ENCODE measurements around the gene PHC2. TPM values are rescaled to one million over a fixed set of nuclear protein-coding genes. Genes with fewer than 3 reads are reported as not detected.

Gene PHC2
- total RNA-seq, 1 donor from 2014 or later: 41.4 TPM

DNA sequence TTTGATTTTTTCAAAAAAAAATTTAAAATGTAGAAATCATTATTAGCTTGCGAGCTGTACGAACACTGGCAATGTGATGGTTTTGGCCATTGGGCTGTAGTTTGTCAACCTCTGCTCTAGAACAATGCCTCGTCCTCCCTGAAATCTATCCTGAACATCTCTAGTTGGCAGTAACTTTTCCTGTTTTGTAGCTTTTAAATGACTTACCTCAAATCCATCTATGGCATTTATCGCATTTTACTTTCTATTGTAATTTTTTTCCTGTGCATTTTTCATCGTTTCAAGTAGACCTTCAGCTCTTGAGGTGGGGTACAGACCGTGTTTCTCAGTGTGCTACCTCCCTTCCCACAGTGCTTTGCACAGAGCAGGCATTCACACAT is 79.6 kb downstream of the PHC2 start:
- intact Hi-C loops (cut with micrococcal nuclease): loop anchor here (2.0 to 10.0 kb wide), 6 partner anchors 94 to 1706 kb away; partner anchors contain the start of genes AK2, PEF1, S100PBP and YARS1

DNA sequence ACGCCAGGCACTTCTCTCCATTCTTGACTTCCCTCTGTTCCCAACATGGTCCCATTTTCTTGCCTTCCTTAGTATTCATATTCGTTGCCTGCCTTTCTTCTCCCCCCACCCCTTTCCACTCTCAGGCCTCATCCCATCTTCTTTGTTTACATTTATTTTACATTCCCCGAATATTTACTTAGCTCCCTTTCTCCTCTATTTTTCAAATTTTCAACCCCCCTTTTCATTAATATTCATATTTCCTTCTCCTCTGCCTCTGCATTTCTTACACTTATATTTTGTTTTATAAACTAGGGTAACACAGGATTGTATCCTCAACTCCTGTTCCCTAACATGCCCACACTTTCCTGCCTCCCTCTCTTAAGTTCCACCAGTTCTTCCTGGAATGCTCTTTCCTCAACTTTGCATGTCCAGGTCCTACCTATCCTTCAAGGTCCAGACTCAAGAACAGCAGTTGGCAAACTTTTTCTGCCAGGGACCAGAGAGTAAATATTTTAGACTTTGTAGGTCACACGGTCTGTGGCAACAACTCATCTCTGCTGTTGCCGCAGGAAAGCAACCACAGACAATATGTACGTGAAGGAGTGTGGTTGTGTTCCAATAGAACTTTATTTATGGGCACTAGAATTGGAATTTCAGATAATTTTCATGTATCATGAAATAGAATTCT is 80.1 kb downstream of the PHC2 start:
- intact Hi-C loops (cut with micrococcal nuclease): loop anchor here (1.0 to 10.0 kb wide), 12 partner anchors 17 to 1706 kb away; partner anchors contain the start of genes AK2, AZIN2, PEF1 and PHC2

DNA sequence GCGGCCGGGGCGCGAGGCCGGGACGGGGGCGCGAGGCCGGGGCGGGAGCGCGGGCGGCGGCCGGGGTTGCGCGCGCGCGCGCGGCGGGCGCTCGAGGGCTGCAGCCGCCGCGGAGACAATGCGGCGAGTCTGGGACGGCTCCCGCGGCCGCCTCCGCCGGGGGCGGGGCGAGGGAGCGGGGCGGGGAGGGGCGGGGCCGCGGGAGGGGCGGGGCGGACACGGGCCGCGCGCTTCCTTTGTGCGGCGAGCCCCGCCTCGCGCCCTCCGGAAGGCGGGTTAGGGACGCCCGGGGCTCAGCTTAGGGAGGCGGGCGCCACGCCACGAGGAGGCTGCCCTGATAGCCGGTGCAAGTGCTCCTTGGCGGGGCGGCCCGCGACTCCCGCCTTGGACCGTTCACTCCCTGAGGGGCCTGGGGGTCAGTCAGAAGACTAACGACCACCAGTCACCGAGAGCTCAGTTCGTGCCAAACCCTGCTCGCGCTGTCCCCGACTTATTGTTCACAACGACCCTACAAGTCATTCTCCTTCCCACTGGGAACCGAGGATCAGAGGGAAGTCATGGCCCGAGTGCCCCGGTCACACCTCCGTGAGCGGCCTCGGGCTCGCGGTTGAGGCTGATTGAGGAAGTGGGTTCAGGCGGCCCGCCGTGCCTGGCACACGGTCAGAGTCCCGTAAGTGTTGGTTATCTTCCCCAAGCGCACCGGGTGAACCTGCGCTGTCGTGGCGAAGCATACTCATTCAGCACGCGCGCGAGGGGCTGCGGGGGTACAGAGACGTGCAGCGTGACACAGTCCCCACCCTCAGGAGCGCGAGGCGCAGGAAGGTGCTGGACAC is 80.9 kb downstream of the PHC2 start:
- intact Hi-C loops (cut with micrococcal nuclease): loop anchor here (1.0 to 10.0 kb wide), 13 partner anchors 17 to 1705 kb away; partner anchors contain the start of genes AK2, AZIN2, PEF1 and PHC2

DNA sequence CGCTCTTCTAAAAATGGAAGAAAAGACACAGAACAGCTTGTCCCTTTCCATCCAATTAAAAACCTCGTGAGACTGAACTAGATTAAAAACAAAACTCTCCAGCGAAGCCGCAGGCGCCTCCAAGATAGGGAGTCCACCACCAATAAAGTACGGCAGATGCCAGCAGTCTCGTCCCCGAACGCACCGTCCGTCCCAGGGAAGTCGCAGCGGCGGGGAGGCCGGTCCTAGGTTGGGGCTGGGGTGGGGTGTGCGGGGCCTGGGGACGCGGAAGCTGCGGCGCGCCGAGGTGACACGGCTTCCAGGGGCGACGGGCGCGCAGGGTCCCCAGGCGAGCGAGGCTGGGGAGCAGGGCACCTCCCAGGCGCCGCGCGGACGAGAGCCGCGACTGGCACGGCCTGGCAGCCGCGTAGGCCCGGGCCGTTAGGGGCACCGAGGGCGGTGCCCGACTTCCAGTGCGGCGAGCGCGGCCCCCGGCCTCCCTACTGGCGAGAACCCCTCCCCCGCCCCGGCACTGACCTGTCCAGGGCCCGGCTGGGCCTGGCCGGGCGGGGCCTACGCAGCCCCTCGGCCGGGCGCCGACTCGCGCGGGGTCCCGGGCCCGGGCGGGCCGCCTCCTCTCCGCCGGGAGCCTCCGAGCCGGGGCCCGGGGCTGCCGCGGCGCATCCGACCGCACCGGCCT is 81.7 kb downstream of the PHC2 start:
- intact Hi-C loops (cut with micrococcal nuclease): loop anchor here (5.0 kb wide), 1 partner anchor 552 kb away; no protein-coding TSS in a partner anchor

DNA sequence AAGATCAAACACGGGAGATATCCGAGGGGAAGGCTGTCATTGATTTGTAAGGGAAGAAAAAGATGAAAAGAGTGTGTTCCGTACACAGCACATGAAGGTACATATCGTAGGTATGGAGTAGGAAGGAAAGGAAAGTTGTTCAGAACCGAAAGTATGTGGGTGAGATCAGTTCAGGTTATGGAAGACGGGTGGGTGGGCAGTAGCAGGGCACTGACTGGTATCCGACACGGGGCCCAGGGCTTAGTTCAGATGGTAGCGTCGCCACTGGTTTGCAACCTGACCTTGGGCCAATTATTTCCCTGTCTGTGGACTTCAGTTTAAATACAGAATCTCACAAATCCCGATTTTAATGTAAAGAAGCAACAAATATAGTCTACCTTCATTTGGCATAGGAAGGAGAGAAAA is 82.2 kb downstream of the PHC2 start:
- intact Hi-C loops (cut with micrococcal nuclease): loop anchor here (5.0 kb wide), 1 partner anchor 551 kb away; no protein-coding TSS in a partner anchor

DNA sequence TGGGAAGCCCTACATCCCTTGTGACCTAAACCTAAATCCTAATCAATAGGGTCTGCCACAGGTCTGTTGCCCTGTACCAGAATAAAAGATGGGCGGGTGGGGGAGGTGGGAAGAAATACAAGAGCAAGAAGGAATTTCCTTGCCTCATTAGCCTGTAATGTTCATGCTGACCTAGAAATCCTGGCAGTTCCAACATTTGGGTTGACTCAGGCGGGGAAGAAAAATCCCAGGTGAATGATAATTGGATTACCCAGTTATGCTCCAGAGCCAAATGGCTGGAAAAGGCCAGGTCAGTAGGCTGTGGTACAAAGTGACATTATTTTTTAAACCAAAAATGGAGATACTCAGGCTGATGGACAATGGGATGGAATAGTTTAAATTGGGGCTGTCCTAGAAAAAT is 82.7 kb downstream of the PHC2 start:
- intact Hi-C loops (cut with micrococcal nuclease): loop anchor here (5.0 kb wide), 1 partner anchor 551 kb away; no protein-coding TSS in a partner anchor

DNA sequence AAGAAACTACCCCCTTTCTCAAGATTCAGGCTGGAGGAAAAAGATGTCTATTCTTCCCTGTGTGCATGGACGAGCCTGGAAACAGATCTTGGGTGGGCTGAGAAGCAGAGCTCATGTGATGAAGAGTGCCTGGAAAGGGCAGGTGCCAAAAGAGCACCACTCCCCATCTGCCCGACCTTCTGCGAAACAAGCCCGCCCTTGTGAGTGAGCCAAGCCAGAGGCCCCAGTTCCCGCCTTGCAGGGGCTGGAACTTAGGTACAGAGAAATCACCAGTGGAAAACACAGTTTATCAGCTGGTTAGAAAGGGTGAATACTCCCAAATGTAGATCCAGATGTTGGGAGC is 83.3 kb downstream of the PHC2 start:
- intact Hi-C loops (cut with micrococcal nuclease): loop anchor here (5.0 kb wide), 1 partner anchor 550 kb away; no protein-coding TSS in a partner anchor

DNA sequence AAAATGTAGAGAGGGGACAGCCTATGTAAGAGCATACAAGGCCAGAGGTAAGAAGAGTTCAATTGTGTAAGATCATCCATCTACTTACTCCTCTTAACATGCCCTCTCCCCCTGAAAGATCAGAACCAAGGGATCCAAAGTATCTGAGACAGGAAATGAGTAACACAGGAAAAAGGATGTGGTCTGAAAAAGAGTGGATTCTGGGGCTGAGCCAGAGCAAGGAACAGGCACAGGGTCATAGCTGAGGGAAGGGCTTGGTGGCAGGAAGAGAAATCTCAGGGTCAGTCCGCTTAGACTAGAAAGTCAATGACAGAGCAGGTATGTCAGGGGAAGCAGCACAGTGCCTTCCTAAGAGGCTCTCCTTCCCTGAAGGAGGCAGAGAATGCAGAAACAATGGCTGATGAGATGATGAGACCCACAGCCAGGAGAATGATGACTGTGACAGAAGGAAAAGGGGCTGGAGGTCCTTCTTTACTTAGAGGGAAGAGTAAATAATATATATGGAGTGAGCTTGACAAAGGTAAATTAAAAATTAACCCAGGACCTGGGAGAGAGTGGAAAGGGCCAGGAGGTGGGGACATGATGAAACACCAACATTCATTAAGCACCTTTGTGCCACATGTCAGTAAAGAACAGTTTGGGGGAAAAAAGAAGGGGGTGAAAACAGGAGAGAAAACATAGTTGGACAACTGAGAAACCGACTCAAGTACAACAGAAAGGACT is 83.8 kb downstream of the PHC2 start:
- intact Hi-C loops (cut with micrococcal nuclease): loop anchor here (5.0 kb wide), 1 partner anchor 550 kb away; no protein-coding TSS in a partner anchor

DNA sequence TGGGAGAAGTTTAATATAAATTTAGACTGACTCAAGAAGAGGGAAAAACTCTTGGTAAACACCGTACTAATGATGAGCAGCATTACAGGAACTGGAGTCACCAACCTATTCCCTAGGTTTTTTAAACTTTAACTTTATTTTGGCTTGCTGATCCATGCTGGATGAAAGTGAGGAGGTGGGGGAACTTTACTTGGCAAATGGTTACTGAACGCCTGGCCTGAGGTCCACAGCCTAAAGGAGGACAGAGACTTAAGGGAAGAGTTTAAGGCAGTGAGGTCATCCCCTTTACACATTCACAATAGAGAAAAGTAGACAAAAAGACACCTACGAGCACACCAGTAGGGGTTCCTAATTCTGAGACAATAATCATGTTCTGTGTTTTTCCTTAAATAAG is 84.4 kb downstream of the PHC2 start:
- intact Hi-C loops (cut with micrococcal nuclease): loop anchor here (5.0 kb wide), 1 partner anchor 549 kb away; no protein-coding TSS in a partner anchor

DNA sequence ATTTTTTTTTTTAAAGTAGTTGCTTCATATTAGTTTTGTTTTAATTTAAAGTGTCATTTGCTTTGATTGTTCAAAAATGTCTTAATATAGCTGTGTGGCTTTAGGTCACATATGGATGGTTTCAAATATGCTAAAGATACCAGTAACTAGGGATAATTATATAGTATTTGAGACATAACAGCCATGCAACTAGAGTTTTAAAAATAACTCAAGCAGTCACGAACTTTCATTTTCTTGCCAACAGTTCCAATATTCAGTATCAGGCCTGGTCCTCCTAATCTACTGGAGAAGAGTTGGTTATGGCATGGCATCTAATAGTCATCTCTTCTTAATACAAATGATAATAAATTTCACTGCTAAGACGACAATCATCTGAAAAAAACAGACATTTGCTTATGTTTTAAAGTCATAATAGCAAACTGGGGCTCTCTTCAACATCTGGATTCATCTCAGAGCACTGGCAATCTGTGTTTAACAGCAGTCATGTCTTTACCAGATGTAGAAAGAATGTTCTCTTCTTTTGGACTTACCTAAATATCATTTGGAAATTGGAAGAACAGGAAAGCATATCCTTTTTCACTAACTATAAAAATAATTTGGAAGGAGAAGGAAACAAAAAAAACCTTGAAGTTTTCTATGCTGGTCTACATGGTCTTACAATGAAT is 85.9 kb downstream of the PHC2 start:
- intact Hi-C loops (cut with micrococcal nuclease): loop anchor here (5.0 kb wide), 1 partner anchor 548 kb away; no protein-coding TSS in a partner anchor

DNA sequence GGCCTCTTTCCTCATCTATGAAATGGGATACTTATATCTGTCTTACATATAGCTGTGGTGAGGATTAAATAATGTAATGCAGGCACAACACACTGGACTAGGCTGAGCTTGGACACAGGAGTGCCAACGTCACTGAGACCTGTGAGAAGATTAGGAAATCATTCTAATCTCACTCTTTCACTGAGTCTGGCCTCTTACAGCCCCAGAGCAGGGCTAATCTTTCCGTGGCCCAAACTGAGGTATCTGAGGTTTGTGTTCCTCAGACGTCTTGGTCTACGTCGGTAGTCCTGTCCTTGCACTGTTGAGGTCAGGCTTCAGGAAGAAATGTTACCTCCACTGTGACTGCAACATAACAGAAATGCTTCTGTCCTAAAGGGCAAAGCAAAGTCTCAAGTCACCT is 87.4 kb downstream of the PHC2 start:
- intact Hi-C loops (cut with micrococcal nuclease): no loop called here

DNA sequence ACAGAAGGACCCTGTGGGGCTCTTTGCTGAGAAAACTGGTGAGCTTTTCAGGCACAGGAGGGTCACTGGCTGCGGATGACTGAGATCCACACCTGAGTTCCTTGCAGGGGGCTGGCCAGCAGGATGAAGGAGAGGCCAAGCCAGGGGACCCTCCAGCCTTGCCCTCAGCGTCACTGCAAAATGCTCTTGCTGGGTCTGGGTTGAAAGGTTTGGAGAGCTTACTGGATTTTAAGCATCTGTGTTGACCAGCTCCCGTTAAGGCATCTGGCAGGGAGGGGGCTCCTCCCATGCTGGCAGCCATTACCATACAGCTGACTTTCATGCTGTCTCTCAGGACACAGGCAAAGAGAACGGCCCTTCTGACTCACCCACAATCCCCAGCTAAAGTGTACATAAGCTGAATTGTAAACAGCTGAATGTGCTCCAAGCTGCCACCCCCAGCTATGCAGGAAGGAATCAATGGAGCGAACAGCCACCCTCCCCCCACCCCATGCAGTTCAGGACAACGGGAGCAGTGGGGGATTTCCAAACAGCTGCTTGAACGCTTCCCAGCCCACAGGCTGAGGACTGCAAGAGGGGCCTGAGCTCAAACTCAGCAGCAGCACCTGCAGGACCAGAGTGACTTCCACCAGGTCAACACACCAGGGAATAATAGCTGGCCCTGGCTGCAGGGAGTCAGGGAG is 88.7 kb downstream of the PHC2 start:
- intact Hi-C loops (cut with micrococcal nuclease): no loop called here

DNA sequence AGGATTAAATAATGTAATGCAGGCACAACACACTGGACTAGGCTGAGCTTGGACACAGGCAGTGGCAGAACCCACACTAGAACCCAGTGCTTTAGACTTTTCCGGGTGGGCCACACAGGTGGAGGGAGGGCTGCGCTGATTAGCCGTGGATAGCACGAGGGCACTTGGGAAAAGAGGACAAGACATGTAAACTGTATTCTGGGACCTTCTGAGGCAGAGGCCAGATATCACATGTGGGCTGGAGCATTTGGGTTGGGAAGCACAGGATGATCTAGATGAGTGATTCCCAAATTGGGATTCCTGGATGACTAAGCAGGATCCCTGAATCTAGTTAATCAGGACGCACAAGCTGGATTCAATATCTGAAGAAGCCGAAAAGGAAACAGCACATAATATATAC is 89.7 kb downstream of the PHC2 start:
- intact Hi-C loops (cut with micrococcal nuclease): no loop called here

DNA sequence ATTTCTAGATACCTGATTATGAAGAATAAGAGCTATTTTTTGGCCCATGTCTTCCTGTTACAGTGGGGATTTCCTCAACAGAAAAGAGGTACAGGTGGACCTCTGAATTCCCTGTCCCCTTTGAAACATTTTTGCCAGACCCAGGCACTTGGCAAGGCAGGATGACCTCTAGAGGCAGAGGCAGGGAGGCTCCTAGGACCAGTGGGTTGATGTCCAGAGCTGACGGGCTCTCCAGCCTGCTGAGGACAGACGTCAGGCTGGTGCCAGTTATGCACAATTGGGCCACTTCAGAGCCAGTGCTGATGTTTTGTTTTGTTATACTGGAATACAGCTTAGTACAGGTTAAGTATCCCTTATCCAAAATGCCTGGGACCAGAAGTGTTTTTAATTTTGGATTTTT is 91.5 kb downstream of the PHC2 start:
- intact Hi-C loops (cut with micrococcal nuclease): no loop called here

DNA sequence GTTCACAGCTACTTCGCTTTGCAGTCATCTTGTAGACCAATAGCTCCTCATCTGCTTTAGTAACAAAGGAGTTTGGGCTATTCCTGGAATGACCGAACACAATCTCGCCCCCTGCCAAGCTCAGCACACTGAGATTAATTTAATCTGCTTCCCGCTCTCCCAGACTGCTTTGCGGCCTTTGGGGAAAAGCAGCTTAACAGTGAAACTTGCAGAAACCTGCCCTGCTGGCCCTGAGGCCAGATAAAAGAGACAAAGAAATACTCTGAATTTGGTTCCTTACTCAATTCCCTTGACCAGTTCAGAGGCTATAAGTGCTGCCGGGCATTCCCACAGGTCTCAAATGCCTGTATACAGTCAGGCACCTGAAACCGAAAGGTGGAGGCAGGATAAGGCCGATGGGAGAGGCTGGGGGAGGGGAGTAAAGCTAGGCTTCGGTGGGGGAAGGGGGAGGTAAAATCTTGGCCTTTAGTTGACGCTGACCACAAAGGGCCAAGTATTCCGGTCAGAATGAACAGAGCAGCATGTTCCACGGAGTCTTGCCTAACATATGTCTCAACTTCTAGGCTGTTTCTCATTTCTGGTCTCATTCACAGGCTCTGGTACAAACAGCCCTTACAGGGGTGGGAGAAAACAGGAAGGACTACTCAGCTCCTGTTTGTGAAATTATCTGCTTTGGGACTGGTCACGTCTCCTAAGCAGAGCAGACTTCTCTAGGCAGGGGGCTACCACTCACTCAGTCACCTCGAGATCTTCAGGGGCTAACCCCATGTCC is 92.3 kb downstream of the PHC2 start:
- intact Hi-C loops (cut with micrococcal nuclease): no loop called here

DNA sequence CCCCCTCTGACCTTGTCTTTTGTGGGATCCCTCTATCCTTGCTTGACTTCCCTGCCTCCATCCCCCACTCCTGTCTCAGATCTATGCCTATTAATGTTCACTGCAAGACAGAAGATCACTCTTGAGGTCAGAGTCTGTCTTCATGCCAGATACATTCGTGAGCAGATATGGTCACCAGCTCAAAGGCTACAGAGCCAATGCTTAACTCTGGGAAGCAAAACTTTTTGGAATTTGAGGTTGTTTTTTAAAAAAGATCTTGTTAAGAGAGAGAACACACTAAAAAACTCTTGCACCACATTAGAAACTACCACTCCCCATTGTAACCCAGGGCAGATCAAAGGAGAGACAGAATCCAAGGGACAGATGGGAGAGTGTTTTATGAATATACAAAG is 92.9 kb downstream of the PHC2 start:
- intact Hi-C loops (cut with micrococcal nuclease): no loop called here

DNA sequence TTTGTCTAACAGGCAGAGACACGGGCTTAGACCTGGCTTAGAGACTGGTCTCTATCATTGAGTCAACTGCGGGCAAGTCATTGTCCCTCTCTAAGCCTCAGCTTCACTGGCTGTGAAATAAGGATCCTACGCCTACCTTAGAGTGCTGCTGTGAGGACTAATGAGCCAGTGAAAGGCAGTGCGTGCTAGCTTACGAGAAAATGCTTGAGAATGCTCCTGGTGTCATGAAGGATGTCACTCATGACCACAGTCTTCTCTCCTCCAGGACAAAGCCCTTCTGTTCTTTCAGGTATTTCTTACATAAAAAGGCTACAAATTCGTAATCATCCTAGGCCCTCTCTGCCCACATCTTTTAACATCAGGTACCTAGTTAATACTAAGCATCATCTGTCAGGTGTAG is 93.5 kb downstream of the PHC2 start:
- intact Hi-C loops (cut with micrococcal nuclease): no loop called here

DNA sequence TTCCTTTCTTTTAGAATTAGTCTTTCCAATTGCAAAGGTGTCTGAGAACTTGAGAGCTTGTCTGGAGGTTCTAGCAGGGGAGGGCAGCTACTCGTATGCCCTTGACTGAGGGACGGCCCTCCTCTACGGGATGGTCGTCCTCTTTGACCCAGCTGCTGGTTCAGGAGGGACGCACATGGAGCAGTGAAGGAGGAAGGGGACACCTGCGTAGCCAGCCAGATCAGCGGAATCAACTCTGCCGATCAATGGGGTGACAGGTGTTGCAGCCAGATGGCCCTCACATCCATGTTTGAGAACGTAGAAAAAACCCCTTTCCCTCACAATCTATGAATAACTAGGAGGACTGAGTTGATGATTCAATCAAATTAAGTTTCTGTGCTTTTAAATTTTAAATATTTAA is 94.3 kb downstream of the PHC2 start:
- intact Hi-C loops (cut with micrococcal nuclease): no loop called here

DNA sequence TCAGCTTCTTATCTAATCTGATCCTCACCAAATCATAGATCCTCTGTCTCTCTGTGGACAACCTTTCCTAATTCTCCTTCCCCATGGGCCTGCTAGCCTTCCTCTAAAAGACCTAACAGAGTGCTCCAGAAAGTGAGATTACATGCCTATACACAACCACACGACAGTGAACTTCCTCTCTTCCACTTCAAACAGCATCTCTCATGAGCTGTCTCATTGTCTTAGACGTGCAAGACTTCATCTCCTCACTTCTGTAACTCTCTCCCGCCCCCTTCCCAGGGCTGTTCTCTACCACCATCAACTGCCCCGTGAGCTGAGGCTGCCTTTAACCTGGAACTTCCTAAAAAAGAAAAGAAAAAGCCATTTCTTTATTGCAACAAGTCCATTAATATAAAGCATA is 95.9 kb downstream of the PHC2 start:
- intact Hi-C loops (cut with micrococcal nuclease): no loop called here

All from T-helper 1 cell treated with Interleukin-12 subunit alpha and Interleukin-12 subunit beta and Interleukin-4 antibody, amounts not matched to agents 30 ng/mL and 1 ng/mL, for 36 hours (primary cell).